Heart right ventricle (tissue), 16 donors: Measurements from ENCODE around the gene INPP5A. TPM values are rescaled to one million over a fixed set of nuclear protein-coding genes. Genes with fewer than 3 reads are reported as not detected.

Experiments used
- ATAC-seq, 8 donors: fragments of 200-7000 bp; cut with Tn5 transposase; one replicate each; pipeline ENCODE4 v1.9.1; 2020; ENCODE audit warnings: mild to moderate bottlenecking in 8 of 8, moderate library complexity in 8 of 8, moderate number of reproducible peaks in 1 of 8
- DNase-seq, 2 donors: peaks; one replicate each; pipeline ENCODE4 v3.0.0-alpha.2; 2020
- H3K27ac ChIP-seq, 10 donors: fragments of 200-600 bp; sonication (generic) in 2 of 10; one replicate each; pipeline versions ENCODE4 v1.5.0 to v1.8.0; 2020 to 2022; ENCODE audit warnings: mild to moderate bottlenecking in 3 of 10
- H3K27me3 ChIP-seq, 7 donors: fragments of 200-600 bp; one replicate each; pipeline ENCODE4 v1.8.0; 2021 to 2022; ENCODE audit warnings: mild to moderate bottlenecking in 2 of 7
- H3K36me3 ChIP-seq, 9 donors: fragments of 200-600 bp; sonication (generic) in 1 of 9; one replicate each; pipeline versions ENCODE4 v1.5.0 to v1.8.0; 2020 to 2022; ENCODE audit warnings: mild to moderate bottlenecking in 2 of 9
- H3K4me1 ChIP-seq, 9 donors: fragments of 200-600 bp; sonication (generic) in 1 of 9; one replicate each; pipeline versions ENCODE4 v1.5.0 to v1.8.0; 2020 to 2022; ENCODE audit warnings: mild to moderate bottlenecking in 4 of 9
- H3K4me3 ChIP-seq, 10 donors: fragments of 200-600 bp; sonication (generic) in 2 of 10; one replicate each; pipeline versions ENCODE4 v1.5.0 to v1.8.0; 2020 to 2022; ENCODE audit warnings: mild to moderate bottlenecking in 7 of 10, moderate library complexity in 2 of 10
- H3K9me3 ChIP-seq, 11 donors: fragments of 200-600 bp in 10 of 11; sonication (generic) in 2 of 11; one replicate each; pipeline versions ENCODE4 v1.5.0 to v1.8.0; 2013 to 2022; ENCODE audit warnings: mild to moderate bottlenecking in 2 of 11, control low read depth in 1 of 11, moderate library complexity in 1 of 11
- WGBS, 2 donors: extraction: QIAGEN DNeasy Blood & Tissue Kit; methylation state at CpG; one replicate each; pipeline ENCODE4 v1.1.7; 2013; ENCODE audit warnings: inconsistent platforms in 1 of 2; 5-methylcytosine and 5-hydroxymethylcytosine counted together
- intact Hi-C, 10 donors: fragments of 100-400 bp; cut with DNase I; formaldehyde crosslinking; loops; one replicate each; pipeline versions ENCODE4 v1.11.1 to v1.14.2; 2022
- polyA plus RNA-seq, 2 donors: library from polyadenylated mRNA; stranded (reverse); fragments of 200-250 nt; gene quantifications; one replicate each; pipeline ENCODE4 v1.2.3, GENCODE V29; 2013
- total RNA-seq, 10 donors: library from RNA; stranded (reverse); fragmentation: NEBNext Ultra II Directional in 3 of 10; extraction: Animal tissue kit (Norgen Biotek cat#: 25700) in 3 of 10; gene quantifications; one replicate each; pipeline versions ENCODE4 v1.2.1 to v1.2.4, GENCODE V29; 2021 to 2023
- TF ChIP-seq, protein P1 (sequence below), 9 donors: fragments of 200-600 bp; sonication (generic) in 2 of 9; IDR thresholded peaks; one replicate each; pipeline versions ENCODE4 v1.5.0 to v1.8.0; 2021 to 2022; ENCODE audit warnings: antibody characterized with exemption in 9 of 9, mild to moderate bottlenecking in 5 of 9, moderate library complexity in 1 of 9
- donor health status: Arrhythmogenic right ventricular cardiomyopathy.
- donor health status: ischemic (EF 13 %, LVEDD 7.1; RV severe dilation, severe dysfunction).
- donor health status: healthy with polysubstance abuse.
- donor health status: DM: no; HTN: yes; CAD: no.
- donor health status: DM: no; HTN: no; CAD: no.
- donor health status: ischemic (EF 25% LVEDD 6.9; RV normal size, moderate dysfunction).
- donor health status: ischemic (EF 25% LVEDD 5.7; RV mildly dilated, moderate dysfunction).
- donor health status: healthy.
- donor health status: DM: yes; HTN: yes; CAD: no.
- donor health status: Ischemic cardiomyopathy.
- donor health status: ischemic (EF 35%, LVEDD 5.7; RV mildly dilated, moderate dysfunction).
- donor health status: nonischemic (EF 11% LVEDD 7.7; RV severe dilation, severe dysfunction).
- donor health status: DM: yes; HTN: yes; CAD: no.
- donor health status: PGD.
- donor health status: ischemic (EF 29% LVEDD 5.4; RV normal size, mild dysfunction).
- donor health status: nonischemic (EF 23%, LVEDD 6.1; RV moderate dilation, normal function).

The INPP5A gene
- total and polyA plus RNA-seq, 12 donors: 30.4 to 122 (median 106) TPM

DNA sequence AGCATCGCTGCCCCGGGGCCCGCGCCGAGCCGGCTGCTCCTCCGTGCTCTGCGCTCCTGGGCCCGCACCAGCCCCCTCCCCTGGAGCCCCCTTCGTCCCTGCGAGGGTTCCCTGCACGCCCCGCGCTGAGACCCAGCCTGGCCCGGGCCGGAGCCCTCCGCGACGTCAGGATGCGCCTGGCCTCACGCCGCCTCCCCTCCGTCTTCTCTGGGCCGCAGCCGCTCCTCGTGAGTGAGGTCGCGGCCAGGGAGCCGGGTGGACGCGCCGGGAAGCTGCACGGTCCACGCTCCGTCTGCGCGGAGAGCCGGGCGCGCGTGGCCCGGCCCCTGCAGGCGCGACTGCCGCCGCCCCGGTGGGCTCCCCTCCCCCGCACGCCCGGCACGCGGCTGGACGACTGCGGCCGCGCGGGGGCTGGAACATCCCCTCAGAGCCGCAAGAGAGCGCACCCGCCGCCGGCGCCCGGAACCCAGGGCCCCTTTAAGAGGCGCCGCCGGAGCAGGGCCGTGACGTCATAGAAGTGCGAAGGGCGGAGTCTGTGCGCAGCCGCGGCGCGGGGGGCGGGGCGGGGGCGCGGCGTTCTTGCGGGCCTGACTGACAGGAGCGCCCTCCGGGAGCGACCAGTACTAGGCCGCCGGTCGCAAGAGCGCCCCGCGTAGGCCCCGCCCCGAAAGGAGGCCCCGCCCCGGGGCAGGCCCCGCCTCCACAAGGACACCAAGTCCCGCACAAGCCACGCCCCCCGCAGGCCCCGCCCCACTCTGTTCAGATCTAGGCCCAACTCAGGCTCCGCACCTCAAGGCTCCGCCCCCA is 507 bp upstream of the INPP5A start:
- Histone ChIP-seq H3K9me3 (peaks cover 0 to 4% (median 0%) of the 10 kb centered on the region in 11 donors), H3K27me3 (no peaks in the 10 kb centered on the region), H3K4me1 (peaks cover 24 to 56% (median 53%) of the 10 kb centered on the region in 9 donors), H3K27ac (peak overlapping the region; percentile 75 to 97 (median 90)), H3K4me3 (peak overlapping the region; percentile 52 to 86 (median 72)), H3K36me3 (no peaks in the 10 kb centered on the region)
- intact Hi-C loops: loop anchor here in 8 of 10 donors (1.0 to 10.0 kb wide), 15 partner anchors 18 to 100 kb away; no protein-coding TSS in a partner anchor
- 0% methylated on average over 51 to 102 of the region's 102 CpGs for WGBS, 2 donors
- DNase-seq: peak; percentile 100
- TF ChIP-seq, protein P1, sequence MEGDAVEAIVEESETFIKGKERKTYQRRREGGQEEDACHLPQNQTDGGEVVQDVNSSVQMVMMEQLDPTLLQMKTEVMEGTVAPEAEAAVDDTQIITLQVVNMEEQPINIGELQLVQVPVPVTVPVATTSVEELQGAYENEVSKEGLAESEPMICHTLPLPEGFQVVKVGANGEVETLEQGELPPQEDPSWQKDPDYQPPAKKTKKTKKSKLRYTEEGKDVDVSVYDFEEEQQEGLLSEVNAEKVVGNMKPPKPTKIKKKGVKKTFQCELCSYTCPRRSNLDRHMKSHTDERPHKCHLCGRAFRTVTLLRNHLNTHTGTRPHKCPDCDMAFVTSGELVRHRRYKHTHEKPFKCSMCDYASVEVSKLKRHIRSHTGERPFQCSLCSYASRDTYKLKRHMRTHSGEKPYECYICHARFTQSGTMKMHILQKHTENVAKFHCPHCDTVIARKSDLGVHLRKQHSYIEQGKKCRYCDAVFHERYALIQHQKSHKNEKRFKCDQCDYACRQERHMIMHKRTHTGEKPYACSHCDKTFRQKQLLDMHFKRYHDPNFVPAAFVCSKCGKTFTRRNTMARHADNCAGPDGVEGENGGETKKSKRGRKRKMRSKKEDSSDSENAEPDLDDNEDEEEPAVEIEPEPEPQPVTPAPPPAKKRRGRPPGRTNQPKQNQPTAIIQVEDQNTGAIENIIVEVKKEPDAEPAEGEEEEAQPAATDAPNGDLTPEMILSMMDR (IDR thresholded peaks at IDR 0.05): peak; percentile 22 to 65 (median 44)
- peak; percentile 93 to 97 (median 94) for ATAC-seq

DNA sequence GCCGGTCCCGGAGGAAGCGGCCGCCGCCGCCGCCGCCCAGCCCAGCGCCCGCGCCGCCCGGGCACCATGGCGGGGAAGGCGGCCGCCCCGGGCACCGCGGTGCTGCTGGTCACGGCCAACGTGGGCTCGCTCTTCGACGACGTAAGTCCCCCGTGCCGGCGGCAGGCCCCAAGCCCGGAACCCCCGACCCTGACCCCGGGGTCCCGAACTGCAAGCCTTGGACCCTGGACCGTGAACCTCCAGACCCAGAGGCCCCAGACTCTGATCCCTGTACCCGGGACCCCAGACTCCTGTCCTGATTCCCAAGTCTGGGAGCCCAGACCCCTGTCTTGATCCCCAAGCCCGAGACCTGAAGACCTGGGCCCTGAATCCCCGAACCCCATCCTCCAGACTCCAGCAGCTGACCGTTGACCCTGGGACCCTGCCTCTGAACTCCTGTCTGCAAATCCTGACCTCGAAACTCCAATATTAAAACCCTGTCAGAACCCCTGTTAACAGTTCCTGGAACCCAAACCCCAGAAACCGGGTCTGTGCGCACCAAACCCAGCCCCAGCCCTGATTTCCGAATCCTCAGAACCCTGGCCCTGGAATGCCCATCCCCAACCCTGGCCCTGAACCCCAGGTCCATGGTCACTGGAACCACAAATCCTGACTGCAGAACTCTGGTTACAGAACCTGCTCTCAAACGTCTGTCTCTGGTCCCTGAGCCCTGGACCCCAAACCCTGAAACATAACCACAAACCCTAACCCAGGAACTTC is 623 bp downstream of the INPP5A start:
- ATAC-seq: no peak
- WGBS, 2 donors: 4 to 5% methylated on average over 30 to 42 of the region's 42 CpGs
- intact Hi-C loops: loop anchor here in 7 of 10 donors (2.0 to 10.0 kb wide), 8 partner anchors 49 to 99 kb away; no protein-coding TSS in a partner anchor
- TF ChIP-seq, protein P1 (IDR thresholded peaks at IDR 0.05): no peak
- Histone ChIP-seq H3K27me3 (no peaks in the 10 kb centered on the region), H3K9me3 (no peaks in the 10 kb centered on the region), H3K36me3 (peaks cover 0 to 5% (median 0%) of the 10 kb centered on the region in 9 donors), H3K4me3 (peak overlapping the region; percentile 23 to 90 (median 82)), H3K27ac (peak overlapping the region; percentile 56 to 91 (median 88)), H3K4me1 (peaks cover 24 to 66% (median 59%) of the 10 kb centered on the region in 9 donors)
- no peak for DNase-seq

DNA sequence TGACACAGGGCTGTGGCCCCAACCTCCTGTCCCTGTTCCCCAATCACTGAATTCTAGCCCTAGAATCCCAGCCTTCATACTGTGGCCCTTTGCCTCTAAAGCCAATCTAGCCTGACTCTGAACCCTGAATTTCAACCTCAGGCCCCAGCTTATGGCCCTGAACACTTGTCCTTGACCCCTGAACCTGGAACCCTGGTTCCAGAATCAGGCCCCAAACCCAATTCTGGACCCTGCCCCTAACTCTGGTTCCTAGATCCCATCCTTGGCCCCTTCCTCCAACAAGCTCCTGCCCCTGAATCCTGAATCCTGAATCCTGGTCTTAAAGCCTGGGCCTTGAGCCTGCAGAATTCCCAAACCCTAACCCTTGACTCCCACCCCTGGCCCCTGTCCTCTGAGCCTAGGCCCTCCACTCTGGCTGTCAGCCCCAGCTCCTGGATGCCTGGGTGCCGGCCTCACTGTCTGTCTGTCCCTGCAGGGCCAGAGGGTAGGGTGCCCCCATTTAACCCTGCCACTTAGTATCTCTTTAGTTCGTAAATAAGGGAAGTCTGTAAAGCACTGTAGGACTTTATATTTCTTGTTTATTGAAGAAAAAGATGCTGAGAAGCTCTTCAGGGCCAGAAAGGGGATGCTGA is 1.3 kb downstream of the INPP5A start:
- Histone ChIP-seq H3K4me1 (peaks cover 25 to 69% (median 59%) of the 10 kb centered on the region in 9 donors), H3K27me3 (no peaks in the 10 kb centered on the region), H3K36me3 (peaks cover 0 to 11% (median 0%) of the 10 kb centered on the region in 9 donors), H3K9me3 (no peaks in the 10 kb centered on the region), H3K4me3 (peak overlapping the region; percentile 23 to 90 (median 82)), H3K27ac (peak overlapping the region; percentile 56 to 91 (median 88))
- no peak for DNase-seq
- intact Hi-C loops: loop anchor here in 7 of 10 donors (2.0 to 10.0 kb wide), 8 partner anchors 48 to 98 kb away; no protein-coding TSS in a partner anchor
- WGBS, 2 donors: 21 to 25% methylated on average over 2 of the region's 2 CpGs
- TF ChIP-seq, protein P1 (IDR thresholded peaks at IDR 0.05): no peak
- no peak for ATAC-seq
